Dermis blood vessel endothelial cell (primary cell): ENCODE measurements around the gene PPP1R9A. TPM values are rescaled to one million over a fixed set of nuclear protein-coding genes. Genes with fewer than 3 reads are reported as not detected.
"Not testable (repeated sequence)": the region's sequence is repeated elsewhere in the genome, so short reads cannot be mapped to it uniquely, and the experiment has no call there.

ENCODE experiments used
- DNase-seq: peaks from one replicate; pipeline ENCODE4 v3.0.0; 2010
- total RNA-seq: library from RNA; depleted of rRNA; stranded (reverse); fragments of >200 nt; gene quantifications from 2 replicates; pipeline ENCODE4 v1.2.3, GENCODE V29; 2014

The PPP1R9A gene
- total RNA-seq, 1 donor from 2014 or later: 19.2 TPM

- DNase-seq: no peak
Observed at GRCh38 chr7:94980418-94981142, 73.2 kb downstream of the PPP1R9A start.

GRCh38 chr7:94995921-94996320 is 88.5 kb downstream of the PPP1R9A start:
- DNase-seq: no peak

- no peak for DNase-seq
Observed at GRCh38 chr7:94996369-94996768, 89.0 kb downstream of the PPP1R9A start.

GRCh38 chr7:94997547-94997946 is 90.2 kb downstream of the PPP1R9A start:
- DNase-seq: no peak

- DNase-seq: no peak
Observed at GRCh38 chr7:94998266-94999068, 91.1 kb downstream of the PPP1R9A start.

GRCh38 chr7:94999069-94999351 is 91.6 kb downstream of the PPP1R9A start:
- no peak for DNase-seq

- not testable (repeated sequence) for DNase-seq
Observed at GRCh38 chr7:94999601-95000000, 92.2 kb downstream of the PPP1R9A start.

- DNase-seq: no peak
Observed at GRCh38 chr7:95001258-95001657, 93.9 kb downstream of the PPP1R9A start.

GRCh38 chr7:95001815-95002561 is 94.6 kb downstream of the PPP1R9A start:
- no peak for DNase-seq

GRCh38 chr7:95002775-95003174 is 95.4 kb downstream of the PPP1R9A start:
- no peak for DNase-seq

- no peak for DNase-seq
Observed at GRCh38 chr7:95004618-95005247, 97.3 kb downstream of the PPP1R9A start.

- no peak for DNase-seq
Observed at GRCh38 chr7:95006010-95006409, 98.6 kb downstream of the PPP1R9A start.

- not testable (repeated sequence) for DNase-seq
Observed at GRCh38 chr7:95008773-95009172, 101.4 kb downstream of the PPP1R9A start.

GRCh38 chr7:95011146-95011928 is 103.9 kb downstream of the PPP1R9A start:
- no peak for DNase-seq

- DNase-seq: no peak
Observed at GRCh38 chr7:95011995-95012394, 104.6 kb downstream of the PPP1R9A start.

- no peak for DNase-seq
Observed at GRCh38 chr7:95018021-95018420, 110.6 kb downstream of the PPP1R9A start.

- DNase-seq: no peak
Observed at GRCh38 chr7:95026018-95026417, 118.6 kb downstream of the PPP1R9A start.

- DNase-seq: no peak
Observed at GRCh38 chr7:95026421-95027072, 119.2 kb downstream of the PPP1R9A start.

- DNase-seq: no peak
Observed at GRCh38 chr7:95027234-95027872, 120.0 kb downstream of the PPP1R9A start.

- DNase-seq: no peak
Observed at GRCh38 chr7:95028683-95029082, 121.3 kb downstream of the PPP1R9A start.

- DNase-seq: no peak
Observed at GRCh38 chr7:95035295-95035694, 127.9 kb downstream of the PPP1R9A start.
